HFF-Myc (cell line): Measurements from ENCODE around the gene FAH.

ENCODE experiments used
- DNase-seq: peaks from one replicate; pipeline ENCODE4 v3.0.0-alpha.2; 2011; ENCODE audit warnings: low read depth; ENCODE audit errors: extremely low read depth
- H3K4me3 ChIP-seq: replicated peaks from 2 replicates; pipeline ENCODE4 v1.5.1; 2011; ENCODE audit warnings: low read depth, mild to moderate bottlenecking, control low read depth, low read length
- TF ChIP-seq, protein P1 (sequence below): IDR thresholded peaks from 2 replicates; pipeline ENCODE4 v1.5.1; 2012; ENCODE audit warnings: mild to moderate bottlenecking, low read depth, low read length, control low read depth; ENCODE audit errors: missing control alignments

FAH gene

GRCh38 chr15:80208758-80209734 is 56.2 kb downstream of the FAH start:
- no peak for DNase-seq
- no peak overlapping the region for H3K4me3 ChIP-seq
- TF ChIP-seq, protein P1, sequence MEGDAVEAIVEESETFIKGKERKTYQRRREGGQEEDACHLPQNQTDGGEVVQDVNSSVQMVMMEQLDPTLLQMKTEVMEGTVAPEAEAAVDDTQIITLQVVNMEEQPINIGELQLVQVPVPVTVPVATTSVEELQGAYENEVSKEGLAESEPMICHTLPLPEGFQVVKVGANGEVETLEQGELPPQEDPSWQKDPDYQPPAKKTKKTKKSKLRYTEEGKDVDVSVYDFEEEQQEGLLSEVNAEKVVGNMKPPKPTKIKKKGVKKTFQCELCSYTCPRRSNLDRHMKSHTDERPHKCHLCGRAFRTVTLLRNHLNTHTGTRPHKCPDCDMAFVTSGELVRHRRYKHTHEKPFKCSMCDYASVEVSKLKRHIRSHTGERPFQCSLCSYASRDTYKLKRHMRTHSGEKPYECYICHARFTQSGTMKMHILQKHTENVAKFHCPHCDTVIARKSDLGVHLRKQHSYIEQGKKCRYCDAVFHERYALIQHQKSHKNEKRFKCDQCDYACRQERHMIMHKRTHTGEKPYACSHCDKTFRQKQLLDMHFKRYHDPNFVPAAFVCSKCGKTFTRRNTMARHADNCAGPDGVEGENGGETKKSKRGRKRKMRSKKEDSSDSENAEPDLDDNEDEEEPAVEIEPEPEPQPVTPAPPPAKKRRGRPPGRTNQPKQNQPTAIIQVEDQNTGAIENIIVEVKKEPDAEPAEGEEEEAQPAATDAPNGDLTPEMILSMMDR: no peak

DNA sequence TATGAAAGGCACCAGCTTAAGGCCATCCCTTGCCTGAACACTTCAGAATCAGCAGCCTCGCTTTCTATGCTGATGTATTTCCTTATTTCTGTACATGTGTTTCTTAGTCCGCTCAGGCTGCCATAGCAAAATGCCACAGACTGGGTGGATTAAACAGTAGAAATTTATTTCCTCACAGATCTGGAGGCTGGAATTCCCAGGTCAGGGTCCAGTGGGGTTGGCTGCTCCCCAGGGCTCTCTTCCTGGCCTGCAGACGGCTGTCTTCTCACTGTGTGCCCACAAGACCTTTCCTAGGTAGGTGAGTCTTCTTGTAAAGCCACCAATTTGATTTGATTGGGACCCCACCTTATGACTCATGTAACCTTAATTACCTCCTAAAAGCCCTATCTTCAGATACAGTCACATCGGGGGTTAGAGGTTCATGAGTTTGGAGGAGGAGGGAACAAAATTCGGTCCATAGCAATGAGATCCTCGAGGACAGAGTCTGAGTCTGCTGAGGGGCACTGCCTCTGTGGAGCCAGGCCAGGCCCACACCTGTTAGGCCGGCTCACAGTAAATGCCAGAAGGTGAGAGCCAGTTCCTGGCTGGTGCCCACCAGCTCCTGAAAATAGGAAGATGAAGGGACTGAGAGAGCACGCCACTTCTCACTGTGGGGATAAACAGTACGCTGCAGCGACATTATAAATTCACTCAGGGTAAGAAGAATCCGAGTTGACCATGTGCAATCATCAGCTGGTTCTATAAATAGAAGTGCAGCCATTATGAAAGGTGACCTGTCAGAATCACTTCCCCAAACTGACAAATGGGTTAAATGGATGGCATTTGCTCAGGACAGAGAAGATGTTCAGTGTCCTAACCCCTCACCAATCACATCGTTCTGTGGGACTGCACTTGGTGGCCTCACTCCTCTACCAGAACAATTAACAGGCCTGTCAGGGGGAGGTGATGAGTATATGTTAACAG is 58.1 kb downstream of the FAH start:
- TF ChIP-seq, protein P1: no peak
- no peak for DNase-seq
- H3K4me3 ChIP-seq: no peak overlapping the region

DNA sequence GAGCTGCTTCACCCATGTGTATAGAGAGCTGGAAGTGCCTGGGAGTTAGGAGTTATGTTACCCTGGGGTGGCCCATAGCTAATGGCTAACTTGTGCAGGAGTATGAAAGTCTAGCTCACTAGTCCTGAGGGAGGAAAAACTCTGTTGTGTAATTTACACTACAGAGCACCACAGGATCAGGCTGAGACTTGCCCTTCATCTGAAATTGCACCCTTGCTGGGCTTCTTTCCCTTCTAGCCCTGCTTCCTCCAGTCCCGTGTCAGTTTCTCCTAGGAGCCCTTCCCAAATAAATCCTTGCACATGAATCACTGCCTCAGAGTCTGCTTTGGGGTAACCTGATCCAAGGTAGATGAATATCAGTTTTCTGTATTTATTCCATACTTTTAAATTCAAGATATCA is 59.2 kb downstream of the FAH start:
- TF ChIP-seq, protein P1: no peak
- H3K4me3 ChIP-seq: no peak overlapping the region
- no peak for DNase-seq

GRCh38 chr15:80214910-80215309 is 62.1 kb downstream of the FAH start:
- TF ChIP-seq, protein P1: no peak
- no peak for DNase-seq
- no peak overlapping the region for H3K4me3 ChIP-seq

GRCh38 chr15:80216141-80216540 is 63.3 kb downstream of the FAH start:
- no peak overlapping the region for H3K4me3 ChIP-seq
- no peak for DNase-seq
- TF ChIP-seq, protein P1: no peak

DNA sequence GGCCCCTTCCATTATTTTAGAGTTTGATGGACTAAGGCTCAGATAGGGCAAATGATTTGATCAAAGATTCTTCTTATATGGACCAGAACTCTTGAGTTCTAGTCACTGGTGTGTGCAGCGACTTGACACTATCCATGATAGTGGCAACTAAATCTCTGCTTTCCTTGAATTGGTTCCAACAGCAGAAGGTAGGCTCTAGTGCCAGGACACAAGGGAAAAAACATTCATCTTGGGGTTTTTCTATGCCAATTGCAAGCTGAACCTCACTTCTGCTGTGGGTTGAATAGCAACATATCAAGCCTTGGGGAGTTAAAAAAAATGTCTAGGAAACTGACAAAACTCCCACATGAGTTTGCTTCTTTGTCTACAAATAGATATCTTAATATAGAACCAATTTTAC is 64.1 kb downstream of the FAH start:
- DNase-seq: no peak
- TF ChIP-seq, protein P1: no peak
- H3K4me3 ChIP-seq: no peak overlapping the region
